GM11168 (cell line): Measurements from ENCODE around the gene LARP4.
"Not testable (repeated sequence)": the region's sequence is repeated elsewhere in the genome, so short reads cannot be mapped to it uniquely, and the experiment has no call there.

Source experiments
- in situ Hi-C: fragments of 300-500 bp; cut with MboI; formaldehyde crosslinking; loops from one replicate; pipeline ENCODE4 v1.12.0; 2022; ENCODE audit warnings: low sequenced_read_pairs; ENCODE audit not compliant: unreplicated experiment

Gene LARP4

GRCh38 chr12:50520416-50521207 lies 119.9 kb downstream of the LARP4 start:
- in situ Hi-C loops, result no loop called here

GRCh38 chr12:50521781-50522180 lies 121.1 kb downstream of the LARP4 start:
- in situ Hi-C loops, result not testable (repeated sequence)

- in situ Hi-C loops, result no loop called here
Measured at GRCh38 chr12:50523772-50524171, 123.1 kb downstream of the LARP4 start.

- in situ Hi-C loops, result no loop called here
Measured at GRCh38 chr12:50524621-50525020, 123.9 kb downstream of the LARP4 start.

- in situ Hi-C loops, result no loop called here
Measured at GRCh38 chr12:50525422-50525821, 124.7 kb downstream of the LARP4 start.

- in situ Hi-C loops, result no loop called here
Measured at GRCh38 chr12:50527359-50527726, 126.7 kb downstream of the LARP4 start.

GRCh38 chr12:50528800-50529199 lies 128.1 kb downstream of the LARP4 start:
- in situ Hi-C loops, result no loop called here

- in situ Hi-C loops, result no loop called here
Measured at GRCh38 chr12:50529345-50529744, 128.7 kb downstream of the LARP4 start.
